ENCODE results near the gene LLCFC1. TPM values are rescaled to one million over a fixed set of nuclear protein-coding genes. Genes with fewer than 3 reads are reported as not detected.
A peak's percentile ranks its signal among the peaks of the same experiment; 100 is the strongest.

The LLCFC1 gene
- not detected for total RNA-seq

DNA sequence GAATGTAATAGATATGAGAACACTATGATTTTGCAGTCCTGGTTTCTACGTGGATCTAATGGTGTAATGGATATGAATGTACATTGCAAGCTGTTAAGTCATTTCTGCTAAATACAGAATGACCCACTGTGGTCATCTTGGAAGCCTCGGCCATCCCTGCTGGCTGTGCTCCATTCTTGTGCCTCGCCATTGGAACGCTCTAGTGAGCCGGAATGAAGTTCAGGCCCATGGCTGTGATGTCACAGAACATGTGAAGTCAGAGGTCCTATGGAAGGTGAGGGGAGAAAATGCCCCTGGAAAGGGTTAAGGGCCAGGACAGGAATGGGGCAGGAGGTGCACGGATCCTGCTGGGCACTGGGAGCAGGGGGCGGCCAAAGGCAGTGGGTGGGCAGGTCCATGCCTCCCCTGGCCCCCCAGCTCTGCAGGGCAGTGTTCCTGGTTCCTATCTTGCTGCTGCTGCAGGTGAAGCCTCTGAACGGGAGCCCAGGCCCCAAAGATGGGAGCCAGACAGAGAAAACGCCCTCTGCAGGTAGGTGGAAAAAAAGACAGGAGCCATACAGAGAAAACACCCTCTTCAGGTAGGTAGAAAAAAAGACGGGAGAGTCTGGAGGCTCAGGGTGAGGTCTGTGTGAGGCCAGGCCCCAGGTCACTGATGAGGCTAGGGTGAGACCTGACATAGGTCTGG, at the start of gene LLCFC1:
LLCFC1 (plus strand) TSS at position 259 of the 685 bp plus-strand sequence; CDS start at position 397, 138 bp downstream.
- H3K36me3 Mint-ChIP-seq, result no peaks in the 10 kb centered on the region
- no peak for ATAC-seq
- peaks cover 5 to 16% of the 10 kb centered on the region in 2 donors for H3K27me3 Mint-ChIP-seq
- H3K4me3 Mint-ChIP-seq, result no peak within 1 kb of the TSS
- no peak for DNase-seq (ENCODE audit: low spot score)
- H3K27ac Mint-ChIP-seq, result no peak within 1 kb of the TSS
- H3K4me1 Mint-ChIP-seq (ENCODE audit: low read depth in 2 of 2), result no peaks in the 10 kb centered on the region
- no peaks in the 10 kb centered on the region for H3K9me3 Mint-ChIP-seq

GRCh38 chr7:142889816-142890215, 49.5 kb upstream of the LLCFC1 start:
- no peak for DNase-seq (ENCODE audit: low spot score)
- Mint-ChIP-seq H3K27ac (no peak overlapping the region), H3K9me3 (no peaks in the 10 kb centered on the region), H3K4me3 (no peak overlapping the region), H3K36me3 (no peaks in the 10 kb centered on the region), H3K4me1 (ENCODE audit: low read depth in 2 of 2) (peaks cover 0 to 3% of the 10 kb centered on the region in 2 donors), H3K27me3 (peaks cover 6 to 14% of the 10 kb centered on the region in 2 donors)
- ATAC-seq, result no peak

DNA sequence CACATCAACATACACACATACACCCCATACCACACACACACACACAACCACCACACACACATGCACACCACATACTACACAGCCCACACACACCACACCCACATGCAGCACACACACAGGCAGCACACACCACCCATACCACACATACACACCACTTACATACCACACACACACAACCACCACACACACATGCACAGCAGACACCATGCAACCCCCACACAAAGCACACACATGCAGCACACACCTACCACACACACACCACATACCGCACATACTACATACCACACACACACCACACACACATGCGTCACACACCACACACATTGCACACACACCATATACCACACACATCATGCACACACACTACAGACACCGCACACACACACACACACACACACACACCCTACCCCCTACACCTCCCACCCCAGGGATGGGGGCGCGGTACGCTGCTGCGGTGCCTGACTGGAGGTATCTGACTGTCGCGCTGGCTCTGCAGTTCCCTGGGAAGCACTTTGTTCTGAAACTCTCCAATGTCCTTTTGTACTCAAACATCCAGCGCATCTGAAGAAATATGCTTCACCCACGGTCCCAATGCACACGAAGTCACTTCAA, 48.3 kb upstream of the LLCFC1 start:
- no peak for DNase-seq (ENCODE audit: low spot score)
- no peaks in the 10 kb centered on the region for H3K36me3 Mint-ChIP-seq
- no peak overlapping the region for H3K4me3 Mint-ChIP-seq
- H3K9me3 Mint-ChIP-seq, result no peaks in the 10 kb centered on the region
- no peak overlapping the region for H3K27ac Mint-ChIP-seq
- H3K4me1 Mint-ChIP-seq (ENCODE audit: low read depth in 2 of 2), result peaks cover 0 to 3% of the 10 kb centered on the region in 2 donors
- ATAC-seq, result no peak
- peaks cover 6 to 14% of the 10 kb centered on the region in 2 donors for H3K27me3 Mint-ChIP-seq

- H3K27ac Mint-ChIP-seq, result no peak overlapping the region
- H3K36me3 Mint-ChIP-seq, result no peaks in the 10 kb centered on the region
- H3K9me3 Mint-ChIP-seq, result no peaks in the 10 kb centered on the region
- DNase-seq (ENCODE audit: low spot score) (no peak), ATAC-seq (no peak)
- H3K4me3 Mint-ChIP-seq, result no peak overlapping the region
- H3K27me3 Mint-ChIP-seq, result peaks cover 10 to 14% of the 10 kb centered on the region in 2 donors
- peaks cover 0 to 3% of the 10 kb centered on the region in 2 donors for H3K4me1 Mint-ChIP-seq (ENCODE audit: low read depth in 2 of 2)
Measured at GRCh38 chr7:142891490-142892082, 47.7 kb upstream of the LLCFC1 start.

- no peak for ATAC-seq
- Mint-ChIP-seq H3K36me3 (no peaks in the 10 kb centered on the region), H3K4me1 (ENCODE audit: low read depth in 2 of 2) (peaks cover 0 to 3% of the 10 kb centered on the region in 2 donors), H3K27ac (no peak overlapping the region), H3K27me3 (peaks cover 15 to 16% of the 10 kb centered on the region in 2 donors), H3K4me3 (no peak overlapping the region), H3K9me3 (no peaks in the 10 kb centered on the region)
- no peak for DNase-seq (ENCODE audit: low spot score)
Measured at GRCh38 chr7:142892951-142893350, 46.3 kb upstream of the LLCFC1 start.

DNA sequence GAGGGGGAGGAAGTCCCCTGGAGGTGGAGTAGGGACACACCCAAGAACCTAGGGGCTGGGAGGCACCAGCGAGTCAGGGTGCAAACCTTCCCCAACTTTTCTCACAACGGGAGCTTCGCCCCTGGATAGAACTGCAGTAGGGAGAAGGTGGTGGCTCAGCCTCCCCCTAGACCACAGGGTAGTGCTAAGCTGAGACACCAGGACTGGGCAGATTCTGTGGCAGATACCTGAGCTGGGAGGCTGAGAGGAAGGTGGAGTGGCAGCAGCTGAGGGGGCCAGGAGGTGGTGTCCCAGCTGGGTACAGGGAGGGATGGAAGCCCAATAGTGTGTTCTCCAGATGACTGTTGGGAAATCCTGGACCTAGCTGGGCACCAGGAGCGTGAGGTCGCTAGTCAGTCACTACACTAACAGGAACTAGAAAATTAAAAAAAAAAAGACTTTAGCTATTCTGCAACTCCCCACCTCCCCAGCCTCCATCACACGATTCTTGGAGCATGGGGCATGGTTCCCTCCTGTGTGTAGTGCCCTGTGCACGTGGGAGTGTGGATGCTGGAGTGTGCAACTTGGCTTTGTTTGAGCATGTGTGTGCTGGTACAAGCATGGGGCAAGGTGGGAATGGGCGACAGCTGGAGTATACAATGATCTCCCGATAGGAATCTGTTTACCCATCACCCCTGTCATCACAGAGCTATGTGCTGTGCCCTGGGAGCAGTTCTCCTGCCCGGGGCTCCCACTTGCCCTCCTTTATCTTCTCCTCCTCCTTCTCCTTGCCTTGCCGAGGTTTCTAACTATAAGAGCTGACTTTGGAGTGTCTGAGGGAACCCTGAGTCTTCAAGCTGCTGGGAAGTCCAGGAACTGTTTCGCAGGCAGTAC, 44.9 kb upstream of the LLCFC1 start:
- H3K27ac Mint-ChIP-seq, result no peak overlapping the region
- no peak overlapping the region for H3K4me3 Mint-ChIP-seq
- peaks cover 18 to 22% of the 10 kb centered on the region in 2 donors for H3K27me3 Mint-ChIP-seq
- DNase-seq (ENCODE audit: low spot score) (no peak), ATAC-seq (peak in 1 of 2 donors; percentile 32)
- H3K4me1 Mint-ChIP-seq (ENCODE audit: low read depth in 2 of 2), result peaks cover 0 to 3% of the 10 kb centered on the region in 2 donors
- no peaks in the 10 kb centered on the region for H3K9me3 Mint-ChIP-seq
- no peaks in the 10 kb centered on the region for H3K36me3 Mint-ChIP-seq

DNA sequence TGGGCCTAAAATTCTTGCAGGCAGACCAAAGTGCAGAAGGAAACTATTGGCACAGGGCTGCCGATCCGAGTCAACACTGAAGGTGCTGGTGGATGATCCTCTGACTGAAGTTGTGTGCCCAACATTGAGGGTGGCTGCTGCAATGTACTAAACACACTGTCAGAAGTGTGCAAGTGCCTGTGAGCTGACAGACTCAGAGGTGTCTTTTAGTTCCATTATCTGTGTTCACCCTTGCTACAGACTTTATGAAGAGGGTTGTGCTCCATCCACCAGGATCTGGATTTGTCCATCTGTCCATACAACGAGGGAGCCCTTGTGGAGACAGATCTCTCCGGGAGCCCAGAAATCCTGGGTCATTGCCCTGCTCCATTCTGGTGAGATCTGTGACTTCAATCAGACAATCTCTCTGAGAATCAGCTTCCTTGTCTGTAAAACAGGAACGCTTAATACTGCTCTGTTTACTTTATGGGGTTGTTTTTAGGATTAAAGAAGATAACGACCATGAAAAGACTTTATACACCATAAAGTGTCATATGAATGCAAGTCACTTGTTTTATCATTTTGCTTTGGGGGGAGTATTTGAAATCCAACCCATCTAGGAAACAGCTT, 44.2 kb upstream of the LLCFC1 start:
- H3K36me3 Mint-ChIP-seq, result no peaks in the 10 kb centered on the region
- no peak for DNase-seq (ENCODE audit: low spot score)
- peaks cover 0 to 3% of the 10 kb centered on the region in 2 donors for H3K4me1 Mint-ChIP-seq (ENCODE audit: low read depth in 2 of 2)
- no peaks in the 10 kb centered on the region for H3K9me3 Mint-ChIP-seq
- H3K27ac Mint-ChIP-seq, result no peak overlapping the region
- ATAC-seq, result no peak
- no peak overlapping the region for H3K4me3 Mint-ChIP-seq
- H3K27me3 Mint-ChIP-seq, result peaks cover 22 to 29% of the 10 kb centered on the region in 2 donors

DNA sequence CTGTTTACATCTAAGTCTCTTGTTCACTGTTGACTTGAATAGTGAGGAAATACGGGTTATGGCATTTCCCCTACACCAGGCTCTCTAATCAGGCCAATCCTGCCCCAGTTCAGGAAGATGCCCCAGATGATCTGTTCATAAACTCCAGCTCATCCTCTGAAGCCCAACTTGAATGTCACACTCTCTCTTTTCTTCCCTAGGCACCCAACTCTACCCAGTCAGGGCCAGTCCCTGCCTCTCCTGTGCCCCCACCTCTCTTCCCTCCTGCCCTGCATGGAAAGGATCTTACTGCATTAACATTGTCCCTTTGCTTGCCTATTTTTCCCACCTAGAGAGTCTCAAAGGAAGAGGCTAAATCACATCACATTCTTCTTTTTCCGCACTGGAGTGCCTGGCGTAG, 43.1 kb upstream of the LLCFC1 start:
- DNase-seq (ENCODE audit: low spot score) (no peak), ATAC-seq (no peak)
- Mint-ChIP-seq H3K36me3 (no peaks in the 10 kb centered on the region), H3K9me3 (no peaks in the 10 kb centered on the region), H3K27me3 (peaks cover 19 to 25% of the 10 kb centered on the region in 2 donors), H3K4me3 (no peak overlapping the region), H3K4me1 (ENCODE audit: low read depth in 2 of 2) (no peaks in the 10 kb centered on the region), H3K27ac (no peak overlapping the region)

DNA sequence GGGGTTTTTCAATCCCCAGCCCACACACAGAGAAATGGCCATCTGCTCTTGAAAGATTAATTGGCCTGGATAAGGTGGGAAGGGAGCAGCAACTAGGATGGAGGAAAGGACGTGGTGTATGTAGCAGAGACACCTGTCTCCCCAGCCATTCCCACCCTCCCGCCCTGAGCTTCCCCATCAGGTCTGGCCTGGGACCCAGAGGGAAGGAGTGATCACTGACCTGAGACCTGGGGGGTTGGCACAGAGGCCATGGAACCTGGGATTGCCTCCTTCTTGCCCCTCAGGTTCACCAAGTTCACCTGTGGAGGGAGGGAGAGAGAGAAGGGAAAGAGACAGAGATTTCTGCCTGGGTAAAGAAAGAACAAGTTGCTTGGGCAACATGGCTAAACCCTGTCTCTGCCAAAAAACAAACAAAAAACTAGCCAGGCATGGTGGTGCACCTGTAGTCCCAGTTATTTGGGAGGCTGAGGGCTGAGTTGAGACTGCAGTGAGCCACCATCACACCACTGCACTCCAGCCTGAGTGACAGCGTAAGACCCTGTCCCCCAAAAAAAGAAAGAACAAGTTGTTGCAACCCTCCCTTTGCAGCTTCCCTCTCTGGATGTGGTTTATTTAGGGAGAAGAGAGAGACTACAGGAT, 42.4 kb upstream of the LLCFC1 start:
- no peaks in the 10 kb centered on the region for H3K36me3 Mint-ChIP-seq
- no peak overlapping the region for H3K27ac Mint-ChIP-seq
- peaks cover 19 to 32% of the 10 kb centered on the region in 2 donors for H3K27me3 Mint-ChIP-seq
- ATAC-seq (no peak), DNase-seq (ENCODE audit: low spot score) (no peak)
- no peaks in the 10 kb centered on the region for H3K4me1 Mint-ChIP-seq (ENCODE audit: low read depth in 2 of 2)
- H3K9me3 Mint-ChIP-seq, result no peaks in the 10 kb centered on the region
- H3K4me3 Mint-ChIP-seq, result no peak overlapping the region

DNA sequence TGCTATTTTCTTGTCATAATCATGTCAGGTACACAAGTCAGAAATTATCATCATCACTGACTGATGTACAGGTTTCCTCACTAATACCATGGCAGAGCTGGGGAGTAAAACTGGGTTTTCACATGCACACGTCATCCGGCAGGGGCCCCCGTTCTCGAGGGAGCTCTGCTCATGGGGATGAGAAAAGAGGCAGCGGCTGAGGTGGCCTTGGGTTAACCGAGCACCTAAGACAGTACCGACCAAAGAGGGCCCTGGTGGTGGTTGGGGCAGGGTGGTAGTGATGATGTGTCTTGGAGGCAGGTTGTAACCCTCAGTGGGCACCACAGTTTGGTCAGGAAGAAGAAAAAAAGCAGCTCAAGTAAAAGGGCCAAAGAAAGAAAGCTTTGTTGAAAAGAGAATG, 41.6 kb upstream of the LLCFC1 start:
- ATAC-seq (no peak), DNase-seq (ENCODE audit: low spot score) (no peak)
- H3K4me3 Mint-ChIP-seq, result no peak overlapping the region

DNA sequence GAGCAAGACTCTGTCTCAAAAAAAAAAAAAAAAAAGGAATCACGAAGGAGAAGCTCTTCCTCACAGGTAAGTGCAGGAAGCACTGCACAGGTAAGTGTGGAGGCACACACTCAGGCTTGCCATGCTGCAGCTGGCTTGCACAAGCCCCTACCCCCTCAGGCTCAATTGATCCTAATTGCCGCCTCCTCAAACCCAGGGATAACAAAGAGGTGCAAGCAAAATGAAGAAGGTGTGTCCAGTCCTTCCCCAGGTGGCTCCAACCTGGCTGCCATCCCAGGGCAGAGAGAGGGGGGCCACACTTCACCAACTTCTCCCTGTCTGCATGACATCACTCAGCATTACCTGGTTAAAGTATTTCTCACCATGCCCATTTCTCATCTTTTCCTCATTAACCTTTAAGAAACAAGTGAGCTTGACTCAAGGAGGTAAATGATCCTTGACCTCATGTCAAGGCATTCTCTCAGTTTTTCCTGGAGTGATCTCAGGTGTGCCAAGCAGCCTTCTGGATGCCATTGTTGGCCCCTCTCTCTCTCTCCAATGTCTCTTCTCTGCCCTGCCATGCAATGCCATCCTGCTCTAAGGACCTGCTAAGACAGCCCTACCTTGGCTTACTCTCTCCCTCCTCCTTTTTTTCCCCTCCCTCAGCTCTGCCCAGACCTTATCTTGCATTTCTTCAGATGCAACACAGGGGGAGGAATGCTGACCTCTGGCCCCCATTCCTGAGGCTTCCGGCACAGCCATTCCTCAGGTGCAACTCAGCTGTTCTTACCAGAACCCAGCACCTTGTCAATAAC, 40.7 kb upstream of the LLCFC1 start:
- ATAC-seq (no peak), DNase-seq (ENCODE audit: low spot score) (no peak)
- no peak overlapping the region for H3K4me3 Mint-ChIP-seq
- H3K36me3 Mint-ChIP-seq, result no peaks in the 10 kb centered on the region
- H3K27ac Mint-ChIP-seq, result no peak overlapping the region
- H3K4me1 Mint-ChIP-seq (ENCODE audit: low read depth in 2 of 2), result no peaks in the 10 kb centered on the region
- H3K27me3 Mint-ChIP-seq, result peaks cover 28 to 46% of the 10 kb centered on the region in 2 donors
- H3K9me3 Mint-ChIP-seq, result no peaks in the 10 kb centered on the region

More for the DNA sequence above, 41.6 kb upstream of the LLCFC1 start:
- H3K4me1 Mint-ChIP-seq (ENCODE audit: low read depth in 2 of 2), result no peaks in the 10 kb centered on the region
- H3K36me3 Mint-ChIP-seq, result no peaks in the 10 kb centered on the region
- H3K27ac Mint-ChIP-seq, result no peak overlapping the region
- H3K9me3 Mint-ChIP-seq, result no peaks in the 10 kb centered on the region
- peaks cover 25 to 40% of the 10 kb centered on the region in 2 donors for H3K27me3 Mint-ChIP-seq

GRCh38 chr7:142899661-142900060, 39.6 kb upstream of the LLCFC1 start:
- Mint-ChIP-seq H3K4me3 (no peak overlapping the region), H3K27ac (no peak overlapping the region), H3K27me3 (peaks cover 28 to 46% of the 10 kb centered on the region in 2 donors), H3K9me3 (no peaks in the 10 kb centered on the region), H3K36me3 (no peaks in the 10 kb centered on the region), H3K4me1 (ENCODE audit: low read depth in 2 of 2) (no peaks in the 10 kb centered on the region)
- ATAC-seq (no peak), DNase-seq (ENCODE audit: low spot score) (no peak)
